Epithelial cell of proximal tubule (primary cell): Measurements from ENCODE around the gene ORC4. TPM values are rescaled to one million over a fixed set of nuclear protein-coding genes. Genes with fewer than 3 reads are reported as not detected.
A peak's percentile ranks its signal among the peaks of the same experiment; 100 is the strongest.

Source experiments
- DNase-seq: peaks from one replicate; pipeline ENCODE4 v3.0.0-alpha.2; 2011; ENCODE audit warnings: low read depth
- H3K4me3 ChIP-seq: 2 replicates; pipeline ENCODE4 v1.5.1; 2011; ENCODE audit warnings: low read depth, mild to moderate bottlenecking, low read length
- total RNA-seq: library from RNA; depleted of rRNA; stranded (reverse); fragments of >200 nt; gene quantifications from 2 replicates; pipeline ENCODE4 v1.2.3, GENCODE V29; 2015
- TF ChIP-seq, protein P1 (sequence below): conservative IDR thresholded peaks from 2 replicates; pipeline ENCODE4 v1.5.1; 2012; ENCODE audit warnings: low read depth, mild to moderate bottlenecking, low read length

ORC4 gene
- total RNA-seq, 1 donor from 2014 or later = 39.8 TPM

DNA sequence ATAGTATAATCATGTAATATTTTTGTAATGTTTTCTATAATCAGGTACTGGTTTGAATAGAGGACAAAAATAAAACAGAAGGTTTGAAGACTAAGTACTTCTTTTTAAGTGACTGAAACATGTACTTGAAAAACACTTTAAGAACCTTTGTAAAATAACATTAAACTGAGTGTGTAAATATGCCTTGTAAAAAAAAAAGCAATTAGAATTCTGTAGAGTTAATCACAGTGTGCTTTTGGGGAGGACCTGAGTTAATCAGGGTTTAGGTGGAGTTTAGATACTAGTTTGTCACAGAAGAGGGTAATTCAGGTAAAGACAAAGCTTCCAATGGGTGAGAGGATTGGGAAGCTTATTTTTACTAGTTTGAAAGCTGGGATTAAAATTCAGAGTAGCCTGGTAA lies 10.6 kb upstream of the ORC4 start:
- TF ChIP-seq, protein P1, sequence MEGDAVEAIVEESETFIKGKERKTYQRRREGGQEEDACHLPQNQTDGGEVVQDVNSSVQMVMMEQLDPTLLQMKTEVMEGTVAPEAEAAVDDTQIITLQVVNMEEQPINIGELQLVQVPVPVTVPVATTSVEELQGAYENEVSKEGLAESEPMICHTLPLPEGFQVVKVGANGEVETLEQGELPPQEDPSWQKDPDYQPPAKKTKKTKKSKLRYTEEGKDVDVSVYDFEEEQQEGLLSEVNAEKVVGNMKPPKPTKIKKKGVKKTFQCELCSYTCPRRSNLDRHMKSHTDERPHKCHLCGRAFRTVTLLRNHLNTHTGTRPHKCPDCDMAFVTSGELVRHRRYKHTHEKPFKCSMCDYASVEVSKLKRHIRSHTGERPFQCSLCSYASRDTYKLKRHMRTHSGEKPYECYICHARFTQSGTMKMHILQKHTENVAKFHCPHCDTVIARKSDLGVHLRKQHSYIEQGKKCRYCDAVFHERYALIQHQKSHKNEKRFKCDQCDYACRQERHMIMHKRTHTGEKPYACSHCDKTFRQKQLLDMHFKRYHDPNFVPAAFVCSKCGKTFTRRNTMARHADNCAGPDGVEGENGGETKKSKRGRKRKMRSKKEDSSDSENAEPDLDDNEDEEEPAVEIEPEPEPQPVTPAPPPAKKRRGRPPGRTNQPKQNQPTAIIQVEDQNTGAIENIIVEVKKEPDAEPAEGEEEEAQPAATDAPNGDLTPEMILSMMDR = no peak
- no peak for DNase-seq
- no peak overlapping the region for H3K4me3 ChIP-seq

DNA sequence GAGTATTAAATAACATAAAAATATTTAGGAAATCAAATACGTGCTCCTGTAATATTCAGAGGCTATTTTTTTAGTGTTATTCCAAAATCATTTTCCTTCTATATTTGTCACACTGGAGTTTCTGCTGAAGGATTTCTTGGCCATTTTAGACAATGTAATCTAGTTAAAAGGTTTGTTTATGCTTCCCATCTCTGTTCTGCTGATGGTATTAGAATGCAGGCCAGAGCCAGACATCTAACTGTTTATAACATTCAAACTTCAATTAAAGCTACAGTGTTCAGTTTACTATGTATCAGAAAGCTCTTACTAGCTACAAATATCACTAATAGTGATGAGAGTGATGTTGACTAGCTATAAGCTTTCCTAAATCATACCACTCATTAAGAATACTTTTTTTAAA lies 8.2 kb upstream of the ORC4 start:
- DNase-seq = no peak
- TF ChIP-seq, protein P1 = no peak
- H3K4me3 ChIP-seq = no peak overlapping the region

DNA sequence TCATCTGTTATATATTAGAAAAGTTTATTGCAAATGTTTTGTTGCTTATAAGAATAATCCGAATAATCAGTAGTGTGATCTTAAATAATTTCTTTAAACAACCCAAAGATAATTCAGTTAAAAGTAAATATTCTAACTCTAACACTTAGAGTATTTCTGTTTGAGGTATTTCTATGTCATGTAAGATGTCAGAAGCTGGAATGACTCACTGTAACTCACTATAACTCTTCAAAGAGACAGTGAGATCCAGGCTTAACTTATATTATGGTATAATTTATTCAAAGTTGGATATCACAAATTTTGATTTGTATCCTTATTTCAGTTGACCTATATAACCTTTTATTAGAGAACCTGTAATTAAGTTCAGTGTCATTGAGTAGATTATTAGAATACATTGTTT lies 7.3 kb upstream of the ORC4 start:
- TF ChIP-seq, protein P1 = no peak
- H3K4me3 ChIP-seq = no peak overlapping the region
- no peak for DNase-seq

DNA sequence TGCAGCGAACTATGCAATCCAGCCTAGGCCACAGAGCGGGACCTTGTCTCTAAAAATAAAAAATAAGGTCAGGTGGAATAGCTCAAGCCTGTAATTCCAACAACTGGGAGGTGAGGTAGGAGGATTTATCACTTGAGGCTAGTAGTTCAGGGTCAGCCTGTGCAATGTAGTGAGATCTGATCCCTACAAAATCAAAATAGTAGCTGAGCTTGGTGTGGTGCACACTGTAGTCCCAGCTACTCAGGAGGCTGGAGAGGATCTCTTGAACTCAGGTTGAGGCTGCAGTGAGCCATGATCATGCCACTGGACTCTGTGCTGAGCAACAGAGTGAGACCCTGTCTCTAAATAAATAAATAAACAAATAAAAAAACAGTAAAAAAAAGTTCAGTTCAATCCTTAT lies 6.0 kb upstream of the ORC4 start:
- DNase-seq = no peak
- H3K4me3 ChIP-seq = no peak overlapping the region
- TF ChIP-seq, protein P1 = no peak

DNA sequence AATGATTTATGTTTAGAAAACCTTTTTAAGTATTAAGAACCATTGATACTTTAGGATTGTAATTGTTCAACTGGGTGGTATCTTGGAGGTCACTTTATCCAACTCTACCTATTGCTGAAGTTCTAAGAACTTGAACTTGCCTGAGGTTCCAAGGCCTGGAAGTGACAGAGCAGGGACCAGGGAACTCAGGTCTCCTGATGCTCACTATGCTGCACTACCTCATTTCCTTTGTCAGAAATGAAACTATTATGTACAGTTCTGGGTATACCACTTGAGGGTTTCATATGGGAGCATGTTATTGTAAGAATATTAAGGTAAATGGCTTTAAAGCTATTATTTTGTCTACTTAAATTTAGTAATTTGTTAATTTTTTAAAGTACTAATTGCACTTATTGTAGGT lies 3.3 kb upstream of the ORC4 start:
- H3K4me3 ChIP-seq = peak overlapping the region; percentile 0
- no peak for DNase-seq
- TF ChIP-seq, protein P1 = no peak

DNA sequence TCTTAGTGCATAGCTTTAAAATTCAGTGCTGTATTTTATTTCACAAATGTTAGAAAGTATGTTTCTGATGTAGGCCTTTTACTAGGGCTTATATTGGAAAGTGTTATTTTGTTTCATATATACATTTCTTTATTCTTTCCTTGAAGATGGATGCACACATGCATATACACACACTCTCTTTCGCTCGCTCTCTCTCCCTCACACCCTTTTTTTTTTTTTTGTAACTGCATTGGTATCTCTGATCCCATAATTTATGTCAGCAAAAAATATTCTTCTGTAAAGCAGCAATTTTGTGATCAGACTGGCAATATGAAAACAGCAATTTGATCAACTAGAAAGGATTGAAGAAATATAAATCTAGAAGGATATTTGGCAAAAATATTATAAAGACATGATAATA lies 2.3 kb upstream of the ORC4 start:
- H3K4me3 ChIP-seq = peak overlapping the region; percentile 78
- TF ChIP-seq, protein P1 = no peak
- DNase-seq = no peak

DNA sequence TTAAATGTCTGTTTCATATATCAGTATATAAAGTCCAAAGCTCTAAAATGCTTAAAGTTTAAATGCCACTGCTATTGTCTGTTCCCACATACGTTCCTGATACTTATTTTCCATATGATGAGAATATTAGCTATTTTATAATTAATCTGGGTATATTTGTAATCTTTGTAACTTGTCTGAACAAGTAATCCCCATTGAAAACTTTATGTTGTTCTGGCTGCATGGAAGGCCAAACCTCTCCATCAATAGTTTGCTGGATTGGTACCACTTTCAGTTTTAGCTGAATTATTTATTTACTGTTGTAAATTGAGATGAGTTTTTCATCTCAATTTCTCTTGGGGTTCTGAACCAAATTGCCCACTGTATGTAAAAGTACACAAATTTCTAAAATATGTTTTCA lies 1.8 kb upstream of the ORC4 start:
- no peak for DNase-seq
- H3K4me3 ChIP-seq = peak overlapping the region; percentile 78

More for the DNA sequence above, 1.8 kb upstream of the ORC4 start:
- TF ChIP-seq, protein P1 = no peak
